H9 (cell line): ENCODE data around the gene SIL1. TPM values are rescaled to one million over a fixed set of nuclear protein-coding genes. Genes with fewer than 3 reads are reported as not detected.

Experiments
- DNase-seq: peaks from one replicate; pipeline ENCODE4 v3.0.0-alpha.2; 2017
- H2AFZ ChIP-seq: one replicate; pipeline ENCODE4 v1.6.1; 2013; ENCODE audit warnings: mild to moderate bottlenecking, low read length, control low read depth, moderate library complexity
- H2AK5ac ChIP-seq: 2 replicates; pipeline ENCODE4 v1.6.1; 2013; ENCODE audit warnings: low read length, control low read depth, mixed read lengths; ENCODE audit not compliant: insufficient read length
- H2BK120ac ChIP-seq: one replicate; pipeline ENCODE4 v1.6.1; 2013; ENCODE audit warnings: low read depth, mild to moderate bottlenecking, low read length, control low read depth, inconsistent platforms; ENCODE audit not compliant: poor library complexity, severe bottlenecking
- H2BK12ac ChIP-seq: 2 replicates; pipeline ENCODE4 v1.6.1; 2013; ENCODE audit warnings: low read length, control low read depth, mixed read lengths, low read depth; ENCODE audit not compliant: insufficient read length
- H2BK15ac ChIP-seq: 2 replicates; pipeline ENCODE4 v1.6.1; 2013; ENCODE audit warnings: low read depth, low read length, control low read depth
- H2BK20ac ChIP-seq: one replicate; pipeline ENCODE4 v1.6.1; 2013; ENCODE audit warnings: low read depth, mild to moderate bottlenecking, low read length, control low read depth, inconsistent platforms; ENCODE audit not compliant: poor library complexity, severe bottlenecking
- H2BK5ac ChIP-seq: 2 replicates; pipeline ENCODE4 v1.6.1; 2013; ENCODE audit warnings: low read length, control low read depth, mixed read lengths; ENCODE audit not compliant: insufficient read length
- H3K14ac ChIP-seq: 2 replicates; pipeline ENCODE4 v1.6.1; 2013; ENCODE audit warnings: low read length, control low read depth; ENCODE audit not compliant: insufficient read depth
- H3K18ac ChIP-seq: 2 replicates; pipeline ENCODE4 v1.6.1; 2013; ENCODE audit warnings: low read depth, mild to moderate bottlenecking, mixed read lengths, low read length, control low read depth; ENCODE audit not compliant: insufficient read length
- H3K23ac ChIP-seq: 2 replicates; pipeline ENCODE4 v1.6.1; 2013; ENCODE audit warnings: low read length, control low read depth, mixed read lengths, low read depth; ENCODE audit not compliant: insufficient read length
- H3K23me2 ChIP-seq: 2 replicates; pipeline ENCODE4 v1.6.1; 2013; ENCODE audit warnings: low read depth, mild to moderate bottlenecking, mixed read lengths, low read length, control low read depth; ENCODE audit not compliant: insufficient read length, poor library complexity, severe bottlenecking
- H3K27ac ChIP-seq: 2 replicates; pipeline ENCODE4 v1.5.1; 2013; ENCODE audit warnings: low read length, control low read depth, mixed read lengths, low read depth; ENCODE audit not compliant: insufficient read length
- H3K27me3 ChIP-seq: 2 replicates; pipeline ENCODE4 v1.6.1; 2013; ENCODE audit warnings: low read length, control low read depth, inconsistent platforms; ENCODE audit not compliant: insufficient read depth
- H3K4ac ChIP-seq: 2 replicates; pipeline ENCODE4 v1.6.1; 2013; ENCODE audit warnings: low read depth, mild to moderate bottlenecking, control low read depth, inconsistent platforms, low read length, moderate library complexity
- H3K4me1 ChIP-seq: 2 replicates; pipeline ENCODE4 v1.6.1; 2013; ENCODE audit warnings: low read length, control low read depth, inconsistent platforms; ENCODE audit not compliant: insufficient read depth
- H3K4me2 ChIP-seq: 2 replicates; pipeline ENCODE4 v1.6.1; 2013; ENCODE audit warnings: low read length, control low read depth, mixed read lengths; ENCODE audit not compliant: insufficient read length, insufficient read depth
- H3K56ac ChIP-seq: 2 replicates; pipeline ENCODE4 v1.6.1; 2013; ENCODE audit warnings: low read depth, mild to moderate bottlenecking, mixed read lengths, low read length, control low read depth; ENCODE audit not compliant: insufficient read length
- H3K79me1 ChIP-seq: 2 replicates; pipeline ENCODE4 v1.6.1; 2013; ENCODE audit warnings: low read depth, mild to moderate bottlenecking, moderate library complexity, low read length, control low read depth, inconsistent platforms; ENCODE audit not compliant: insufficient read depth, poor library complexity, severe bottlenecking
- H3K79me2 ChIP-seq: 2 replicates; pipeline ENCODE4 v1.6.1; 2013; ENCODE audit warnings: low read length, control low read depth, inconsistent platforms; ENCODE audit not compliant: insufficient read depth
- H3K9ac ChIP-seq: 2 replicates; pipeline ENCODE4 v1.6.1; 2013; ENCODE audit warnings: low read length, control low read depth, mixed read lengths; ENCODE audit not compliant: insufficient read length; ENCODE audit errors: extremely low read depth
- H3K9me3 ChIP-seq: one replicate; pipeline ENCODE4 v1.6.1; 2013; ENCODE audit warnings: low read depth, low read length, inconsistent platforms; ENCODE audit not compliant: control insufficient read depth
- H3T11ph ChIP-seq: one replicate; pipeline ENCODE4 v1.6.1; 2013; ENCODE audit warnings: mild to moderate bottlenecking, low read length, control low read depth, inconsistent platforms
- H4K20me1 ChIP-seq: one replicate; pipeline ENCODE4 v1.6.1; 2013; ENCODE audit not compliant: control insufficient read depth, insufficient read length, insufficient read depth
- H4K5ac ChIP-seq: 2 replicates; pipeline ENCODE4 v1.6.1; 2013; ENCODE audit warnings: low read depth, mild to moderate bottlenecking, mixed read lengths, low read length, control low read depth; ENCODE audit not compliant: insufficient read length
- H4K8ac ChIP-seq: replicated peaks from 2 replicates; pipeline ENCODE4 v1.6.1; 2013; ENCODE audit warnings: low read length, control low read depth, mixed read lengths, low read depth; ENCODE audit not compliant: insufficient read length
- H4K91ac ChIP-seq: 2 replicates; pipeline ENCODE4 v1.6.1; 2013; ENCODE audit warnings: low read depth, mild to moderate bottlenecking, moderate library complexity, mixed read lengths, low read length, control low read depth; ENCODE audit not compliant: insufficient read length
- H3K27ac Mint-ChIP-seq, 3 experiments: 2 replicates in 2 of 3; 3 replicates in 1 of 3; pipeline ENCODE4 v1.8.0; 2020 to 2021; ENCODE audit warnings: mixed read lengths in 3 of 3, mild to moderate bottlenecking in 1 of 3, moderate library complexity in 1 of 3
- H3K27me3 Mint-ChIP-seq: 2 replicates; pipeline ENCODE4 v1.8.0; 2021; ENCODE audit warnings: low read depth, mild to moderate bottlenecking, moderate library complexity, mixed read lengths
- H3K36me3 Mint-ChIP-seq, 3 experiments: 2 replicates in 2 of 3; 3 replicates in 1 of 3; pipeline ENCODE4 v1.8.0; 2020 to 2021; ENCODE audit warnings: low read depth in 3 of 3, mixed read lengths in 3 of 3; ENCODE audit not compliant: insufficient read depth in 1 of 3
- H3K4me1 Mint-ChIP-seq, 2 experiments: 2 replicates each; pipeline ENCODE4 v1.8.0; 2020; ENCODE audit warnings: mixed read lengths in 2 of 2
- H3K4me3 Mint-ChIP-seq, 2 experiments: 2 replicates in 1 of 2; 3 replicates in 1 of 2; pipeline ENCODE4 v1.8.0; 2020 to 2021; ENCODE audit warnings: mild to moderate bottlenecking in 2 of 2, mixed read lengths in 2 of 2, moderate library complexity in 1 of 2
- H3K9me3 Mint-ChIP-seq, 2 experiments: 2 replicates in 1 of 2; 3 replicates in 1 of 2; pipeline ENCODE4 v1.8.0; 2020; ENCODE audit warnings: mild to moderate bottlenecking in 2 of 2, mixed read lengths in 2 of 2, moderate library complexity in 1 of 2
- CTCF ChIP-seq: fragments of 200-600 bp; sonication (generic); conservative IDR thresholded peaks from 3 replicates; pipeline ENCODE4 v1.8.0; 2021; ENCODE audit warnings: antibody characterized with exemption, mild to moderate bottlenecking
- WGBS: extraction: QIAGEN DNeasy Blood & Tissue Kit; methylation state at CpG from one replicate; pipeline ENCODE4 v1.1.7; 2013; ENCODE audit warnings: missing lambda C conversion rate, low lambda C conversion rate, mixed read lengths; ENCODE audit not compliant: insufficient read length; ENCODE audit errors: extremely low coverage; 5-methylcytosine and 5-hydroxymethylcytosine counted together
- total RNA-seq: library from RNA; stranded (reverse); gene quantifications from 2 replicates; pipeline ENCODE4 v1.2.1, GENCODE V29; 2021

SIL1 gene
- total RNA-seq, 1 experiment from 2014 or later = 10.6 TPM

DNA sequence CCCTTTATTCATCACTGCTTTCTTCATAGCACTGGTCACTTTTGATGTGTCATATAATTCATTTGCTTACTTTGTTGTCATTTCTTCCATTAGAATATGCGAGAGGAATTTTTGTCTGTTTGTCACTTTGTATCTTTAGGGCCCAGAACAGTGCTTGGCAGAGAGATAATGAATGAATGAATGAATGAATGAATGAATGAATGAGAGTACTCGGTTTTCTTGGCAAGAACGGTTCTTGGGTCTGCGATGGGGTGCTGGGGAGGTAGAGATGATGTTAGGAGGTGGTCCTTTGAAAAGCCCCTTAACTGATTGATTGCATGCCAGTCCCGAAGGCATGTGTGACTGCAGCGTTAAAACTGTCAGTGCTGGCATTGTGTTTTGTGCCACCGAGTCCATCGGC is 270.6 kb downstream of the SIL1 start:
- Histone ChIP-seq H2BK15ac (no peak overlapping the region), H3K4ac (no peak overlapping the region), H2AK5ac (no peak overlapping the region), H4K91ac (no peak overlapping the region), H2BK20ac (no peak overlapping the region), H3K9ac (no peak overlapping the region), H2AFZ (no peak overlapping the region), H4K5ac (no peak overlapping the region), H3K18ac (no peak overlapping the region), H3K4me1 (no peaks in the 10 kb centered on the region; the same call in 1 of the 2 replicates), H2BK5ac (no peak overlapping the region), H4K8ac (no peak overlapping the region), H4K20me1 (no peaks in the 10 kb centered on the region), H3K79me1 (no peaks in the 10 kb centered on the region), H3K23ac (no peak overlapping the region), H3K23me2 (no peaks in the 10 kb centered on the region), H3K79me2 (no peaks in the 10 kb centered on the region), H3K27me3 (no peaks in the 10 kb centered on the region), H3K9me3 (no peaks in the 10 kb centered on the region), H2BK12ac (no peak overlapping the region), H3K56ac (no peak overlapping the region), H3K27ac (no peak overlapping the region), H3T11ph (no peak overlapping the region), H3K4me2 (no peak overlapping the region), H2BK120ac (no peak overlapping the region), H3K14ac (no peak overlapping the region)
- no peak for TF ChIP-seq CTCF
- Mint-ChIP-seq H3K4me3 (no peak overlapping the region), H3K36me3 (peaks cover 44 to 84% (median 81%) of the 10 kb centered on the region in 3 experiments), H3K4me1 (peaks cover 8 to 13% of the 10 kb centered on the region in 2 experiments), H3K27ac (no peak overlapping the region), H3K9me3 (no peaks in the 10 kb centered on the region), H3K27me3 (no peaks in the 10 kb centered on the region; the same call in 1 of the 2 replicates)
- WGBS = no CpG with 5 or more reads among the region's 8 CpGs
- no peak for DNase-seq
